DMS 273 treated with DMSO at 0.1 percent for 48 hours (cell line): Measurements from ENCODE around the gene AIRE.
"Not testable (repeated sequence)": the region's sequence is repeated elsewhere in the genome, so short reads cannot be mapped to it uniquely, and the experiment has no call there.

Experiments used
- DNase-seq: peaks from one replicate; lab custom pipeline; 2025; lab: John Stamatoyannopoulos, UW

AIRE gene

DNA sequence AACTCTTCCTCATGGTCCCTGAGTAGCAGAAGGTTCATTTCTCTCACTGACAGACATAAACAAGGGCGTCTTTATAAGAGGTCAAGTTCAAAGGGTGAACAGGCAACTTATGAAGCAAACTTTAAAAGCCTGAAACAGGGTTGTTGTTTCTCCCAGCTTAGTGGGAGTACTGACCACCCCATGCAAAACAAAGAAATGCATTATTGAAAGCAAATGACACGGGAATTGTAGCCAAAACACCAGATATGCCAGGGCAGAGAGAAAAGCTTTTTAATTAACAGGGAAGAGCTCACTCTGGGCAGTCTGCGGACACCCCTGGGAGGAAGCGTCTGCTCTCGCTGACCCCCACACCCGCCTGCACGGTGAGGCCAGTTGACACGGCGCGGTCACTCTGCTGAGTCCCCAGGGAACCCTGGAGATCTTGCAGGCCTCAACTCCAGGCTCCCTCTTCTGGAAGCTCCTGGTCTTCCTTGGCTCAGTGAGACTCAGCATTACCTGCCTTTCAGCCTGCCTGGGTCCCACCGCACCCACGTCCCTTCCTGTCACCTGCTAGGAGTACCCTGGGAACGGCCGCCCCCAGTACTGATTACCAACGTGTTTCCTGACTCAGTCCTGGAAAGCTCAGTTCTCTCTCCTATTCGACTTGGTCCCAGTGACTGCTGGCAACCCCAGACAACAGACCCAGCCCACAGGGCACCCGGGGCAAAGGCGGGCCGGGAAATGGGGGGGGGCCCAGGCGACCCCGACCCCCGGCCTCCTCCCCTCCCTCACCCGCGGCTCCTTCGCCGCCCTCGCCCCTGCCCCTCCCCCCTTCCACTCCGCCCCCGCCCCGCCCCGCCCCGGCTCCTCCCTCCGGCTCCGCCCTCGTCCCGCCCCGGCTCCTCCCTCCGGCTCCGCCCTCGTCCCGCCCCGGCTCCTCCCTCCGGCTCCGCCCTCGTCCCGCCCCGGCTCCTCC, 52.5 kb downstream of the AIRE start:
- DNase-seq = no peak

DNA sequence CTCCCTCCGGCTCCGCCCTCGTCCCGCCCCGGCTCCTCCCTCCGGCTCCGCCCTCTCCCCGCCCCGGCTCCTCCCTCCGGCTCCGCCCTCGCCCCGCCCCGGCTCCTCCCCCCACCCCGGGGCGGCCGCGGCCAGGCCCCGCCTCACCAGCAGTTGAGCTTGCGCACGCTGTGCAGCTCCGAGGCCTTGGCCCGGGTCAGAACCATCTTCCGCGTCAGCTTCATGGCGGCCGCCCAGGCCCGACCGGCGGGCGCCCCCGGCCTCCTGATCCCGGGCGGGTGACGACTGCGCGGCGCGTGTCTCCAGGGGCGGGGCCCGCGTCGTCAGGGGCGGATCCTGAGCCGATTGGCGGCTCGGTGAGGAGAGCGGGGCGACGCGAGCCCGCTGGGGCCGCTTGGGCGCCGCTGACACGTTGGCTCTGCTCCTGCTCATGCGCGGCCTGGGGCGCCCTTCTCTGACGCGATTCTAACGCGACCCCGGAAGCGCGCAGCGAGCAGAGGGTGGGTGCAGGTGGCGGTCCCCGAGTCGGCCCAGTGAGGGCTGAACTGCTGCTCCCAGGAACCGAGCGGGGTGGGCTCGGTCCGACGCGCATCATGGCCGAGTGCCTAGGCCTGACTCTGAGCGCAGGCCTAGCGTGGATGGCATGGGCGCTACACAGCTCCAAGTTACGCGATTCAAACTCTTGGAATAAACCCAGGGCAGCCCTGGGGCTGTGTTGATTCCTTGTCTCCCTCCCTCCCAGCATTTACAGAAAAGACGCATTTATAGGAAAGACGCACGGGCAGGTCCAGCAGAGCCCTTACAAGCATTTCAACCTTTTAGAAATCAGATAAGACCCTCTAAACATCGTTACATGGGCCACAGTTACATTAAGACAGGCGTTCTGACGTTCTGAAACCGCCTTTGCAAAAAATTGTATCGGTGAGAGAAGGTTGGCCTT, 53.6 kb downstream of the AIRE start, which contains the start of gene CFAP410:
TSS of gene CFAP410 (minus strand) at position 420 of the 940 bp plus-strand sequence. CDS start at position 224, 196 bp downstream.
- peak; percentile 87 for DNase-seq

DNA sequence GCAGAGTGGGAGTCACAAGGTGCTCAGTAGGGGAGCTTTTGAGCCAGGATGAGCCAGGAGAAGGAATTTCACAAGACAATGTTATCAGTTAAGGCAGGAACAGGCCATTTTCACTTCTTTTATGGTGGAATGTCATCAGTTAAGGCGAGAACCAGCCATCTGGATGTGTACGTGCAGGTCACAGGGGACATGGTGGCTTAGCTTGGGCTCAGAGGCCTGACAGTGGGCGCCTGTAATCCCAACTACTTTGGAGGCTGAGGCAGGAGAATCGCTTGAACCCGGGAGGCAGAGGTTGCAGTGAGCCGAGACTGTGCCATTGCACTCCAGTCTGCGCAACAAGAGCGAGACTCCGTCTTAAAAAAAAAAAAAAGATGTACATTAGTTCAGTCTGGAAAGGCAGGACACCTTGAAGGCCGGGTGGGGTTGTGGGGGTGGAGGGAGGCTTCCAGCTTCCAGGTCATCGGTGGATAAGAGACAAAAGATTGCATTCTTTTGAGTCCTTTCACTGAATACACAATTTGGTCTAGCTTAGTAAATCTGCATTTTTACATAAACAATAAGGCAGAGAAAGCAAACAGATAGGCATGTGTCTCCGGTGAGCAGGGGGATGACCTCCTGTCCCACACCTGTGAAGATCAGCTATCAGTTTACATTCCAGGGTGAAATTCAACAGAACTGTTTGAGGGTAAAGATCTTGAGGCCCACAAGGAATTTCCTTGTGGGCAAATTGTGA, 56.2 kb downstream of the AIRE start:
- DNase-seq = not testable (repeated sequence)

DNA sequence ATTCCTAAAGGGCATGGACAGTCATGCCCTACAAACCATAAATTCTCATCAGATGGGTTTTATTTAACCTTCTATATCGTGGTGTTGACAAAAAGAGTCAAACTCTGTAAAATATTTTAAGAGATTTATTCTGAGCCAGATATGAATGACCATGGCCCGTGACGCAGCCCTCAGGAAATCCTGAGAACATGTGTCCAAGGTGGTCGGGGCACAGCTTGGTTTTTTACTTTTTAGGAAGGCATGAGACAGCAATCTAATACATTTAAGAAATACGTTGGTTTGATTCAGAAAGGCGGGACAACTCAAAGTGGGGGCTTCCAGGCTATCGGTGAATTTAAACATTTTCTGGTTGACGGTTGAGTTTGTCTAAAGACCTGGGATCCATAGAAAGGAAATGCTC, 57.3 kb downstream of the AIRE start:
- DNase-seq = not testable (repeated sequence)

DNA sequence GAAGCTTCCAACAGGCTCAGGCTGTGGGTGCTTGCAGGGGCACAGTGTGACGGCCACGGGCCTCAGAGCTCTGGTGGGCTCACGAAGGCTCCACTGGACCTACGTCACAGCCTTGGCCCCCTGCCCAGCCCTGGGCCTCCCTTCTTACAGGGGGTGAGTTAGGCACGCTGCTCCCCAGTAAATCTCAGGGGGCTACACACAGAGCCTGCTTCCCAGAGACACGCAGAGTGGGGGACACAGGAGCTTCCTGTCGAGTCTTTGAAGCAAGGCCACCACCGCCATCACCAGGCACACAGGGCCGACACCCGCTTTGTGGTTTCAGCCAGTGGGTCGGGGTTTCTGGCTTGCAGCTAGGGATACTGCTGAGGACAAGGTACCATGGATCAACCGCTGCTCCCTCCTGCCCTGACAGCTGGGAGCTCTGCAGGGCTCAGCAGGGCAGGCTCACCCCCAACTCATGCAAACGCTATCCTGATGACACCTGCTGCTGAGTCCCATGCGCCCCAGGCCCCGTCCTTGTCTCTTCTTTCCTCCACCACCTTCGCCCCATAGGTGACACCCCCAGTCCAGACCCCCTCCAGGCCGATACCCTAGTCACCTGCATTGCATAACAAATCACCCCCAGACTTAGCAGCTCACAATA, 59.0 kb downstream of the AIRE start:
- no peak for DNase-seq

DNA sequence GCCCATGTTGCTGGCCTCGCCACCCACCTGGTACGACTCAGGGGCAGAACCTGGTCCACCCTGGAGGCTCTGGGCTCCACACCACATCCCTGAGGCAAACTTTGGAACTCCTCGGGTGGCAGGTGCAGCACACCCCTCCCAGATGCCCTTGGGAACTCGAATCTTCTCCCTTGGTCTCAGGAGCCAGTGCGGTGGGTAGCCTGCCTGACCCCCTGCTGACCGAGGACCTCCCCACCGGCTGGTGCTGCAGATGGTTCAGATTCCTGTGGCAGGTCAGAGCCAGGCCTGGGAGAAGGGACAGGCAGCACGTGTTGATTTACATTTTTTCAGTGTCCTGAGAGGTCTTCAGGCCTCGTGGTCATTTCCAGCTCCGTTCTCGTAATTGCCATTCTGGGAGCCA, 59.8 kb downstream of the AIRE start:
- peak; percentile 55 for DNase-seq

DNA sequence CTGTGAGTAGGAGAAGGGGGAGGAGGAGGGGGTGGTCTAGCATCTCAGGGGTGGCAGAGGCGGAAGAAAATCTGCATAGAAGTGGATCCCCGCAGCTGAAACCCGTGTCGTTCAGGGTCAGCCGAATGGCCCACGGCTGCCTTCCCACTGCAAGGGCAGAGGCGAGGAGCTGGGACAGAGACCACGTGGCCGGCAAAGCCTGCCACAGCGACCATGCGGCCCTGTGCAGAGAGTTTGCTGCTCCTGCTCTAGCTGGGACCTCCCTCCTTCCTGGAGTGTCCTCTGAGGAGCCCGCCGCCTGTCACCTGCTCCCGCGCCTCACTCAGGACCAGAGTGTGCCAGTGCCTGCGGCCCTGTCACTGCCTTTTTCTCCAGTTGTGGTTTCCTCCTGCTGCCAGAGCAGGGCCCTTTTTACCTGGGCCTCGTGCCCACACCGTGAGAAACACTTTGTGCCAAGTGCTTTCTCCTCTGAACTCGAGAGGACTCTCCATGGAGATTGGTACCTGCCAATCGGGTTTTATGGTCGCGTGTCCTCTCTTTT, 62.3 kb downstream of the AIRE start:
- no peak for DNase-seq
